ENCODE data around the gene DBN1. TPM values are rescaled to one million over a fixed set of nuclear protein-coding genes. Genes with fewer than 3 reads are reported as not detected.

Gene DBN1
- total and polyA plus RNA-seq, 2 of the 8 experiments (the other 6 are each of a cell fraction or from before 2014, with no cell fraction given), result 168 to 333 TPM

DNA sequence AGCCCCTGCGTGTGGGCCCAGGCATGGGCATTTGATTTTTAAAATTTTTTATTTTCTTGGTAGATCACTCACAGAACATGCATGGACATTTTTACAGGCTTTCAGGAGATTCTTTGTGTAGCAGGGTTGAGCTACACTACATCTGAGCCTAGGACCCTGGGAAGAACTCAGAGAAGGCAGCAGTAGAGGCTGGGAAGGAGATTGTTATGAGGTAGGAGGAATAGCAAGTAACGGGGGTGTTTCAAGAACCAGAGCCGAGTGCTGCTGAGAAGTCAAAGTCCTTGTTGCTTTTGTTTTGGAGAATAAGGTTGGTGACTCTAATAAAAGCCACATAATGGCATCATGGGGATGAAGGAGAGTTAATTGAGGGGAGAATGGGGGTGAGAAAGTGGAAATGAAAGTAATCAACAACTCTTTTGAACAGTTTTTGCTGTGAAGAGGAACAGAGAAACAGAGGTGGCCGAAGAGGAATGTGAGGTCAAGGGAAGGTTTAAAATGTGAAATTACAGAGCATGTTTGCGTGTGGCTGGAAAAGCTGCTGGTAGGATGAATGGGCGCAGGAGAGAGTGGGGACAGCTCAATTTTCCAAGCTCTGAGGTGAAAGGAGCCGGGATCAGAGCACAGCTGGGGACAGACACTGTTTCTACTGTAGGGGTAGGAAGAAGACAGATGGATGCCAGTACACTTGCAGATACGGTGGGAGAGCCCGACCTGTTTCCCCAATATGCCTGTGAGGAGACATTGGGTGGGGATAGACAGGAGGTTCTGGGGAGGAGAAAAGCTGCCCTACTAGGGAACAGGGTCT, 28.6 kb upstream of the DBN1 start:
- Histone ChIP-seq H4K20me1 (replicated peaks in 1 of 2; ENCODE audit: control insufficient read depth in 1 of 2, insufficient read depth in 2 of 2, low read length in 2 of 2) (no peaks in the 10 kb centered on the region), H3K4me3 (ENCODE audit: extremely low read depth in 1 of 4, insufficient read depth in 2 of 4, low read depth in 3 of 4, low read length in 4 of 4) (no peak overlapping the region), H3K27ac (ENCODE audit: low read depth, low read length) (no peak overlapping the region), H4K5ac (ENCODE audit: insufficient read length, low read depth, low read length) (no peak overlapping the region), H2BK15ac (ENCODE audit: low read length) (0 out of 2 replicates have a peak overlapping the region, but pooled peaks have one; percentile 29), H3K4me2 (ENCODE audit: insufficient read depth in 1 of 2, low read depth in 2 of 2, low read length in 2 of 2) (no peak overlapping the region), H3K56ac (replicated peaks; ENCODE audit: insufficient read length, low read depth, low read length) (no peak overlapping the region), H4K91ac (replicated peaks; ENCODE audit: insufficient read length, low read length) (no peak overlapping the region), H3K23me2 (ENCODE audit: low read depth, low read length) (peaks cover 7% of the 10 kb centered on the region), H3K4me1 (replicated peaks in 1 of 4; ENCODE audit: control insufficient read depth in 3 of 4, insufficient read depth in 4 of 4, low read length in 3 of 4) (peaks cover 0 to 9% (median 6%) of the 10 kb centered on the region in 4 experiments; a peak in 5 of 7 replicates), H3K18ac (ENCODE audit: extremely low read depth, low read length) (no peak overlapping the region), H2BK20ac (ENCODE audit: low read length) (no peak overlapping the region), H3K9ac (replicated peaks in 1 of 4; ENCODE audit: extremely low read depth in 1 of 4, low read depth in 3 of 4, low read length in 3 of 4) (no peak overlapping the region), H2BK5ac (ENCODE audit: low read depth, low read length) (no peak overlapping the region), H2BK12ac (ENCODE audit: low read depth, low read length) (no peak overlapping the region), H3K4ac (replicated peaks; ENCODE audit: insufficient read length, low read depth, low read length) (no peak overlapping the region), H3K79me2 (ENCODE audit: control insufficient read depth in 1 of 2, insufficient read depth in 2 of 2, low read length in 2 of 2) (no peaks in the 10 kb centered on the region), H2AK5ac (ENCODE audit: low read depth, low read length) (no peak overlapping the region), H3K79me1 (ENCODE audit: low read depth, low read length) (no peaks in the 10 kb centered on the region), H3K14ac (ENCODE audit: insufficient read length) (no peak overlapping the region), H3K36me3 (ENCODE audit: control insufficient read depth in 2 of 4, insufficient read depth in 4 of 4, low read length in 3 of 4) (peaks cover 0 to 8% (median 0%) of the 10 kb centered on the region in 4 experiments; a peak in 1 of 8 replicates), H3K9me3 (ENCODE audit: insufficient read depth in 2 of 2, low read depth in 1 of 2, low read length in 1 of 2) (no peaks in the 10 kb centered on the region), H3K27me3 (replicated peaks in 1 of 4; ENCODE audit: control insufficient read depth in 3 of 4, extremely low read depth in 1 of 4, insufficient read depth in 3 of 4, low read length in 3 of 4) (peaks cover 2 to 12% (median 11%) of the 10 kb centered on the region in 4 experiments; a peak in 6 of 7 replicates), H2AFZ (ENCODE audit: low read length) (no peak overlapping the region), H4K8ac (ENCODE audit: extremely low read depth, insufficient read depth, low read length) (no peak overlapping the region; the same call in 1 of the 2 replicates), H2BK120ac (replicated peaks; ENCODE audit: low read depth, low read length) (no peak overlapping the region), H3K23ac (ENCODE audit: insufficient read length) (no peak overlapping the region)
- FAIRE-seq (no peak), DNase-seq (ENCODE audit: low read depth in 1 of 2, low spot score in 2 of 2) (no peak)
- TF ChIP-seq SAP30 (IDR thresholded peaks at IDR 0.05; ENCODE audit: insufficient read depth, insufficient replicate concordance, low read length) (no peak), SP1 (IDR thresholded peaks at IDR 0.05; ENCODE audit: low read depth, low read length) (no peak), SP4 (IDR thresholded peaks at IDR 0.05; ENCODE audit: low read length) (no peak)
- TF ChIP-seq, protein P1, sequence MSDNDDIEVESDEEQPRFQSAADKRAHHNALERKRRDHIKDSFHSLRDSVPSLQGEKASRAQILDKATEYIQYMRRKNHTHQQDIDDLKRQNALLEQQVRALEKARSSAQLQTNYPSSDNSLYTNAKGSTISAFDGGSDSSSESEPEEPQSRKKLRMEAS (IDR thresholded peaks at IDR 0.05), result no peak
- 68% methylated on average over 9 of the region's 9 CpGs; no CpG with 5 or more reads in 1 of the 2 experiments for WGBS, 2 experiments (ENCODE audit: extremely low coverage in 1 of 2, insufficient coverage in 1 of 2, insufficient read length in 1 of 2, insufficient replicate concordance in 2 of 2, low coverage in 1 of 2, low lambda C conversion rate in 2 of 2, missing lambda C conversion rate in 1 of 2)
- ChIA-PET CTCF (ENCODE audit: partially characterized antibody) (interaction anchor here (0.8 to 20.8 kb wide), 31 partner anchors 8 to 391 kb away, joined by 3 to 306 read pairs (median 5); partner anchors contain the start of genes DBN1, DDX41, DOK3 and PFN3), POLR2A (ENCODE audit: partially characterized antibody) (interaction anchor here (1.0 to 67.5 kb wide), 8 partner anchors 13 to 102 kb away, joined by 3 to 3349 read pairs (median 8); partner anchors contain the start of genes DBN1, DDX41, DOK3 and PDLIM7)
